HTERT RPE-1 (cell line): Measurements from ENCODE around the gene ECHDC1.

ENCODE experiments used
- in situ Hi-C: fragments of 300-500 bp; cut with MboI; formaldehyde crosslinking; loops from 4 replicates; pipeline ENCODE4 v1.14.3; 2020; ENCODE audit warnings: low sequenced_read_pairs

The ECHDC1 gene

GRCh38 chr6:127290391-127291265, 52.8 kb downstream of the ECHDC1 start:
- in situ Hi-C loops = no loop called here

- in situ Hi-C loops = no loop called here
Observed at GRCh38 chr6:127289934-127290333, 53.5 kb downstream of the ECHDC1 start.

- in situ Hi-C loops = no loop called here
Observed at GRCh38 chr6:127288705-127289104, 54.7 kb downstream of the ECHDC1 start.

GRCh38 chr6:127282184-127282583, 61.2 kb downstream of the ECHDC1 start:
- in situ Hi-C loops = no loop called here

GRCh38 chr6:127279815-127280214, 63.6 kb downstream of the ECHDC1 start:
- in situ Hi-C loops = no loop called here

GRCh38 chr6:127277878-127278843, 65.2 kb downstream of the ECHDC1 start:
- in situ Hi-C loops = no loop called here

GRCh38 chr6:127276331-127276730, 67.1 kb downstream of the ECHDC1 start:
- in situ Hi-C loops = no loop called here

GRCh38 chr6:127273499-127273898, 69.9 kb downstream of the ECHDC1 start:
- in situ Hi-C loops = no loop called here

GRCh38 chr6:127272576-127272975, 70.8 kb downstream of the ECHDC1 start:
- in situ Hi-C loops = no loop called here

DNA sequence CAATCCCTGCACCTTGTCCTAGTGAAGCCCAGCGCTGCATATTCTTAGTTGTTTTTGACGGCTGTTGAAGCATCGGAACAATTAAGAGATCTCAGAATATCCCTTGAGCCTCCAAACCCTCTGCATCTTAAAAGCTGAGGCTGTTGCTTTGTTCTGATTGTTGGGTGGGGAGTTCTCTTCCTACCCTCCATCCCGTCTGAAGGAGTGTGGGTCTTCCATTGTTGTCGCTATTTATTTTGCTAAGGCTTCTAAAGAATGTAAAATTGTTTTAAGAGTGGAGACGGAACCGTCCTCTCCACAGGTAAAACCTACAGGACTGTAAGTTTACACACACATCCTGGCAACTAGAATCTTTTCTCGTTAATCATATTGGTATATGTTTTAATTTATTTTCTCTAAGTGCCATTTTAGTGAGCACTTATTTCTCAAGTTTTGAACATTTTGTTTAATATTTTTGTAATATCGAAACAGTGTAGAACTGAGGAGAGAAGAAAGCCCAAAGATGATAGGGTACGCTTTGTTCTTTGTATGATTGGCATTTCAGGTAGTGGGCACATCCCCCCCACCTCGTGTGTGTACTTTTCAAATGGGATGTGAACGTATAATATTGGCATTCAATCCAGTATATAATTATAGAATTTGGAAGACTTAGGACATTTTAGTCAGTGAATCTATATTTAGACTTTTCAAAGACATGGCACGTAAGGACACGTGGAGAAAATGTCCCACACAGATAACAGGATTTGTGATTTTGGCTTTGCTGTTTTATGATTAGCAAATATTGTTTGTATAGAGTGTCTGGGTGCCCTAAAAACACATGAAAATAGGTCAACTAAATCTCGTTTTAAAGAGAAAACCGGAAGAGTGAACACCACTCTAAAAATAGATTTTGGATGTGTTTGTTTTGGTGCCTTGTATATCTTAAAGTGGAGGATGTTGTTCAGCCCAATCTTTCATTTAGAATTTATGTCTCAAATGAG, 75.5 kb downstream of the ECHDC1 start:
- in situ Hi-C loops = no loop called here

DNA sequence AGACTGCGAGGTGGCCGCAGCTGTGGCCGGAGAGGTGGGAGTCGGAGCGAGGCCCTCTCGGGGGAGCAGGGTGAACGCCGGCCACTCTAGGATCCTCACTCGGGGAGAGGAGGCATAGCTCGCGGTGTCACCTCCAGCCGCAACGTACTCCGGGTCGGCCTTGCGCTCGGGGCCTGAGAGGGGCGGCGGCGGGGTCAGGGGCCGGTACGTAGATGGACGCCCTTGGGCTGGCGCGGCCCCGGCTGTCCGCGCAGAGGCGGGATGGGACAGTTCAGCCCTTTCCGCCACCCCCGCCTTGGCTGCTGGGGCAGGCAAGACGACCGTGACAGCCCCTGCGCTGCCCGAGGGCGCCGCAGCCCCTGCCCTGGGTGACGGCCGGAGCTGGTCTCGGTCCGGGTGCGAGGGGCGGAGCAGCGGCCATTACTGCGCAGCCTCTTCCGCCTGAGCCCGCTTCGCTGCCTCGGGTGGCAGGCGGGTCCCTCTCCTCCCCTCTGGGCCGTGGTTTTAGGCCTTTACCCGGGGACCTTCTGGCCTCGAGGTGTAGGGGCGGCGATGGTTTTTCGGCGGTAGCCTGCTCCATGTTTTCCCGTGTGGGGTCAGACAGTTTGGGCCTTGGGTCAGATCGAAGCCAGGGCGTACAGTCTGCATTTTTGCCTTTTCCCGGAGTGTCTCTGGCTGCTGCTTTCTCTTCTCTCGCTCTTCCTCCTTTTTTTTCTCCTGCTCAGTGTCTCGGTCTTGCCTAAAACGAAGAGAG, 76.3 kb downstream of the ECHDC1 start:
- in situ Hi-C loops = no loop called here

GRCh38 chr6:127266178-127266891, 77.1 kb downstream of the ECHDC1 start, which contains the start of gene RNF146:
RNF146 (plus strand) TSS chr6:127266864; CDS start chr6:127280339, 13,475 bp downstream.
- in situ Hi-C loops = no loop called here

DNA sequence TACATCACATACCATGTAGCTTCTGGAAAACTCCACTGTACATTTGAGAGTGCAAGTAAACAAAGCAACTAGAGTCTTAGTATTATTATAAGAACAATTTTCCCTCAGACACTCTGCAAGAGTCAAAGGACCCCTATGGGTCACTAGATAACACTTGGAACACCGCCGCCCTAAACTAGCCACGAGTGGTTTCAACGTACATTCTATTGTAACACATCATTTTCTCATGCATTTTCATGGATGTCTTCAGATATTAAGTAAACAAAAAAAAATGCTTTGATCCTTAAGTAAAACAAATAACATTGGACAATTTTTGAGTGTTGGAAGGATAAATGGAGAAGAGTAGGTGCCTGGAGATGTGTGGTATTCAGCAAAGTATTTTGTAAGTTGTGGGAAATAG, 79.9 kb downstream of the ECHDC1 start:
- in situ Hi-C loops = no loop called here

GRCh38 chr6:127262896-127263295, 80.5 kb downstream of the ECHDC1 start:
- in situ Hi-C loops = no loop called here

- in situ Hi-C loops = no loop called here
Observed at GRCh38 chr6:127255286-127255685, 88.1 kb downstream of the ECHDC1 start.

- in situ Hi-C loops = no loop called here
Observed at GRCh38 chr6:127249621-127250020, 93.8 kb downstream of the ECHDC1 start.

DNA sequence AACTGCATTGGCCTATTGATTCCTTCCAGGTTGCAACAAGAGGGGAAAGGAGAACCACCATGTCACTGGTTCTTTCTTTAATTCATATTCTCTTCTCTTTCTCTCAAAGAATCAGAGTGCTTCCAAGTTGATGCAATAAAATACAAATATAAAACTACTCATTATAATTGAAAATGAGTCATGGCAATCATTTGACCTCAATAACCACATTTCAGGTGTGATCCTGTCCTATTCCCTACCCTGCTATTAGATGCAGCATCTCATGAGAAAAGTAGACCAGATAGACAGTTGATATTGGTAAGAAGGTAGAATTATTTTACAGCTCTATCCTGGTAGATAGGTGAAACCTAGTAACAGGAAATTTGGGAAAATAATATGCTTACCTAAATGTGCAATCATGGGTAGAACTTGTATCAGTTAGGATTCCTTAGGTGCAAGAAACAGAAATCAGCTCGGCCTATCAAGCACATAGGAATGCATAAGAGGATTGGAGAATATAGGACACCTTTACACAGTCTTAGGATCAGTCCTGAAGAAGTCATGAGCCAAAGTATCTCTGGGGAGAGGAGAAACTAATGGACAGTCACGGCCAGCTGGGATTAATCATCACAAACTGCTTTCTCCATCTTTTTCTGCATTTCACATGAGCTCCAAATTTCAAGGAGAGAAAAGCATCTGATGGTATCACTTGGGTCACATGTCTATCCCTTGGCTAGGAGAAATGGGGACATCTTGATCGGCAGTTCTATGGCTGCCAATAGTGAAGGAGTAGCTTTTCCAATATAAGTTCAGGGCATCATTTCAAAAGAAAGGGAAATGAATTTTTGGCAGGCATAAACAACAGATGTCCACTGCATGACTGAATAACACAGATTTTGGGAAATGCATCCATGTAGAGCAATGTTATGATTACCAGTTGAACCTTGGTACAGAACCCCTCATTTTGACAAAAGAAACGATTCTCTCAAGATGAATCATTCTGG, 96.0 kb downstream of the ECHDC1 start:
- in situ Hi-C loops = no loop called here

- in situ Hi-C loops = no loop called here
Observed at GRCh38 chr6:127243501-127243900, 99.9 kb downstream of the ECHDC1 start.
